NCI-H1694 (cell line): Measurements from ENCODE around the gene STK39.
A peak's percentile ranks its signal among the peaks of the same experiment; 100 is the strongest.

Experiments
- DNase-seq: peaks from one replicate; lab custom pipeline; 2025; lab: John Stamatoyannopoulos, UW

STK39 gene

GRCh38 chr2:168184681-168185513 lies 62.5 kb downstream of the STK39 start:
- no peak for DNase-seq

- no peak for DNase-seq
Observed at GRCh38 chr2:168183308-168183997, 63.9 kb downstream of the STK39 start.

- no peak for DNase-seq
Observed at GRCh38 chr2:168182550-168183249, 64.7 kb downstream of the STK39 start.

GRCh38 chr2:168181825-168182224 lies 65.6 kb downstream of the STK39 start:
- peak; percentile 1 for DNase-seq

GRCh38 chr2:168180914-168181313 lies 66.5 kb downstream of the STK39 start:
- peak; percentile 13 for DNase-seq

- DNase-seq = no peak
Observed at GRCh38 chr2:168180483-168180882, 66.9 kb downstream of the STK39 start.

- DNase-seq = no peak
Observed at GRCh38 chr2:168179592-168179991, 67.8 kb downstream of the STK39 start.

GRCh38 chr2:168178520-168179324 lies 68.7 kb downstream of the STK39 start:
- DNase-seq = no peak

GRCh38 chr2:168176402-168176801 lies 71.0 kb downstream of the STK39 start:
- no peak for DNase-seq

GRCh38 chr2:168175469-168175868 lies 71.9 kb downstream of the STK39 start:
- no peak for DNase-seq

GRCh38 chr2:168174756-168175155 lies 72.6 kb downstream of the STK39 start:
- no peak for DNase-seq

GRCh38 chr2:168172071-168172470 lies 75.3 kb downstream of the STK39 start:
- DNase-seq = no peak

GRCh38 chr2:168171059-168171762 lies 76.2 kb downstream of the STK39 start:
- DNase-seq = no peak

GRCh38 chr2:168169097-168169745 lies 78.2 kb downstream of the STK39 start:
- DNase-seq = no peak

- no peak for DNase-seq
Observed at GRCh38 chr2:168167511-168168263, 79.7 kb downstream of the STK39 start.

- DNase-seq = no peak
Observed at GRCh38 chr2:168166902-168167510, 80.4 kb downstream of the STK39 start.

GRCh38 chr2:168165985-168166901 lies 81.2 kb downstream of the STK39 start:
- DNase-seq = no peak

GRCh38 chr2:168165397-168165796 lies 82.0 kb downstream of the STK39 start:
- DNase-seq = no peak
